Lung (tissue), 12 donors: ENCODE results near the gene PSMC3IP. TPM values are rescaled to one million over a fixed set of nuclear protein-coding genes. Genes with fewer than 3 reads are reported as not detected.
"Not testable (repeated sequence)": the region's sequence is repeated elsewhere in the genome, so short reads cannot be mapped to it uniquely, and the experiment has no call there.

ENCODE experiments used
- ATAC-seq: fragments of 200-7000 bp; cut with Tn5 transposase; one replicate; pipeline ENCODE4 v1.9.1; 2020; ENCODE audit warnings: moderate number of reproducible peaks; ENCODE audit not compliant: insufficient read depth, low FRiP score
- DNase-seq, 3 donors: peaks; one replicate each; pipeline ENCODE4 v3.0.0-alpha.2; 2013 to 2017
- H3K27ac ChIP-seq, 2 donors: one replicate each; pipeline ENCODE4 v1.5.1; 2013; ENCODE audit warnings: mild to moderate bottlenecking in 2 of 2, moderate library complexity in 2 of 2, control low read depth in 1 of 2, inconsistent platforms in 1 of 2, low read depth in 1 of 2, low read length in 1 of 2
- H3K27me3 ChIP-seq, 3 donors: one replicate each; pipeline ENCODE4 v1.5.1; 2013; ENCODE audit warnings: low read length in 2 of 3; ENCODE audit not compliant: control insufficient read depth in 3 of 3, insufficient read depth in 3 of 3
- H3K36me3 ChIP-seq, 4 donors: one replicate each; pipeline ENCODE4 v1.5.1; 2013; ENCODE audit warnings: low read length in 4 of 4, mild to moderate bottlenecking in 1 of 4, moderate library complexity in 1 of 4; ENCODE audit not compliant: control insufficient read depth in 4 of 4, insufficient read depth in 4 of 4
- H3K4me1 ChIP-seq, 5 donors: one replicate each; pipeline ENCODE4 v1.5.1; 2013; ENCODE audit warnings: low read length in 5 of 5, mild to moderate bottlenecking in 2 of 5, moderate library complexity in 1 of 5; ENCODE audit not compliant: control insufficient read depth in 5 of 5, insufficient read depth in 5 of 5
- H3K4me3 ChIP-seq: one replicate; pipeline ENCODE4 v1.5.1; 2013; ENCODE audit warnings: mild to moderate bottlenecking, control low read depth, moderate library complexity
- H3K9ac ChIP-seq, 2 donors: one replicate each; pipeline ENCODE4 v1.5.1; 2013; ENCODE audit warnings: low read length in 2 of 2, control low read depth in 1 of 2; ENCODE audit not compliant: insufficient read depth in 1 of 2
- H3K9me3 ChIP-seq, 4 donors: one replicate each; pipeline ENCODE4 v1.5.1; 2013; ENCODE audit warnings: low read length in 3 of 4, mild to moderate bottlenecking in 1 of 4, moderate library complexity in 1 of 4; ENCODE audit not compliant: control insufficient read depth in 4 of 4, insufficient read depth in 3 of 4
- CTCF ChIP-seq: IDR thresholded peaks from 2 replicates; pipeline ENCODE4 v1.5.1; 2012; ENCODE audit warnings: mild to moderate bottlenecking; ENCODE audit errors: control extremely low read depth, extremely low read depth
- WGBS, 2 donors: extraction: QIAGEN DNeasy Blood & Tissue Kit; methylation state at CpG; one replicate each; pipeline ENCODE4 v1.1.7; 2013; 5-methylcytosine and 5-hydroxymethylcytosine counted together
- polyA plus RNA-seq, 2 donors: library from polyadenylated mRNA; stranded (reverse); fragments of 200-250 nt; gene quantifications; one replicate each; pipeline ENCODE4 v1.2.1, GENCODE V29; 2013
- total RNA-seq, 2 donors: library from RNA; depleted of rRNA in 1 of 2; stranded (reverse); fragments of >200 nt in 1 of 2; gene quantifications; one replicate each; pipeline ENCODE4 v1.2.1, GENCODE V29; 2014 to 2021
- donor health status: control.
- donor health status: control.
- donor health status: Bipolar disorder and iron deficiency.
- donor health status: healthy.
- donor health status: DM: yes; HTN: yes; CAD: no.

Gene PSMC3IP
- total and polyA plus RNA-seq, 4 donors = 3.4 to 7.5 (median 4.0) TPM

DNA sequence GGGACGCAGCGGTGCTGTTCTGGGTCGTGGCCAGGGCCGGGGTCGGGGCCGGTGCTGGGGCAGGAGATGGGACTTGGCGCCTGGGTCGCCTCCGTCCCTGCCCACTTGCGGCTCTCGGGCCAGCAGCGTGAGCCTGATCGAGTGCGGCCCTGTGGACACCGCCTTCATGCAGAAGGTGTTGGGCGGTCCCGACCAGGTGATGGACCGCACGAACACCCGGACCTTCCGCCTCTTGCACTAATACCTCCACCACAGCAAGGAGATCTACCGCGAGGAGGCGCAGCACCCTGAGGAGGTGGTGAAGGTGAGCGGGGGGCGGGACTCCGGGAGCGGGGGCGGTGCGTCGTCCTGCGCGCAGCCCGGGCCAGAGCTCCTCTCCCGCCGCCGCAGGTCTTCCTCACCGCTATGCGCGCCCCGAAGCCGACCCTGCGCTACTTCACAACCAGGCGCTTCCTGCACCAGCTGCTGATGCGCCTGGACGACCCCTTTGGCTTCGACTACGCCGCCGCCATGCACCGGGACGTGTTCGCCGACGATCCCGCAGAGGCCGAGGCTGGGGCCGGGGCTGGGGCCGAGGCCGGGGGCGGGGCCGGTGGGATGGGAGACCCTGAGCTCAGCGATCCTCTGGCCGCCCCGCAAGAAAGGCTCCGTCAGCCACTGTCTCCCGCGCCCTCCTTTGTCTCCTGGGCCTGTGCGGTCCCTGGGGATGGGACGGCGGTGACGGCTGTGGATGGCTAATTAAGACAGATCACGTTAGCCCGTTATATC lies 29.3 kb downstream of the PSMC3IP start:
- TF ChIP-seq CTCF = peak; percentile 27
- Histone ChIP-seq H3K27me3 (no peaks in the 10 kb centered on the region), H3K4me3 (no peak overlapping the region), H3K9me3 (no peaks in the 10 kb centered on the region), H3K9ac (no peak overlapping the region), H3K36me3 (peaks cover 0 to 17% (median 4%) of the 10 kb centered on the region in 4 donors), H3K4me1 (peaks cover 0 to 2% (median 0%) of the 10 kb centered on the region in 5 donors), H3K27ac (no peak overlapping the region)
- 28 to 33% methylated on average over 59 to 74 of the region's 74 CpGs for WGBS, 2 donors
- peak; percentile 63 for ATAC-seq
- DNase-seq = peak in 2 of 3 donors; percentile 58 to 70

- DNase-seq (no peak), ATAC-seq (no peak)
- no peaks in the 10 kb centered on the region for H3K27me3 ChIP-seq
- H3K4me1 ChIP-seq = peaks cover 0 to 2% (median 0%) of the 10 kb centered on the region in 5 donors
- H3K4me3 ChIP-seq = no peak overlapping the region
- no peak overlapping the region for H3K27ac ChIP-seq
- no peak overlapping the region for H3K9ac ChIP-seq
- TF ChIP-seq CTCF = no peak
- peaks cover 0 to 20% (median 4%) of the 10 kb centered on the region in 4 donors for H3K36me3 ChIP-seq
- no peaks in the 10 kb centered on the region for H3K9me3 ChIP-seq
- 84 to 92% methylated on average over 14 of the region's 14 CpGs for WGBS, 2 donors
These were observed 29.8 kb downstream of the PSMC3IP start for GRCh38 chr17:42547698-42548069.

DNA sequence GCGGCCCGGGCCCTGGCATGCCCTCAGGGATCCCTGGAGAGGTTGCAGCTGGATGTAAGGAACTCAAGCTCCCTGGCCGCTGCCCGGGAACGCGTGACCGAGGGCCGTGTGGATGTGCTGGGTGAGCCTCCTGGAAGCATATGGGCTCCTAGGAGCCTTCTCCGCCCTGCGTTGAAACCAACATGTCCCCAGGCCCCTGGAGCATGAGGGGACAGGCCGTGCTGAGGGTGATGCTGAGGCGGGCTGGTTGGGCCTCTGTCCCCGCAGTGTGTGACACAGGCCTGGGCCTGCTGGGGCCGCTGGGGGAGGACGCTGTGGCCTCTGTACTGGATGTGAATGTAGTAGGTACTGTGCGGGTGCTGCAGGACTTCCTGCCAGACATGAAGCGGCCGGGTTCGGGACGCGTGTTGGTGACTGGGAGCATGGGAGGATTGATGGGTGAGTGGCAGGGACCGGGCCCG lies 30.5 kb downstream of the PSMC3IP start:
- no peak for TF ChIP-seq CTCF
- ATAC-seq (no peak), DNase-seq (no peak)
- Histone ChIP-seq H3K27ac (no peak overlapping the region), H3K4me3 (no peak overlapping the region), H3K4me1 (peaks cover 0 to 2% (median 0%) of the 10 kb centered on the region in 5 donors), H3K9me3 (no peaks in the 10 kb centered on the region), H3K9ac (no peak overlapping the region), H3K36me3 (peaks cover 2 to 23% (median 4%) of the 10 kb centered on the region in 4 donors), H3K27me3 (no peaks in the 10 kb centered on the region)
- WGBS, 2 donors = 88 to 89% methylated on average over 23 of the region's 23 CpGs

DNA sequence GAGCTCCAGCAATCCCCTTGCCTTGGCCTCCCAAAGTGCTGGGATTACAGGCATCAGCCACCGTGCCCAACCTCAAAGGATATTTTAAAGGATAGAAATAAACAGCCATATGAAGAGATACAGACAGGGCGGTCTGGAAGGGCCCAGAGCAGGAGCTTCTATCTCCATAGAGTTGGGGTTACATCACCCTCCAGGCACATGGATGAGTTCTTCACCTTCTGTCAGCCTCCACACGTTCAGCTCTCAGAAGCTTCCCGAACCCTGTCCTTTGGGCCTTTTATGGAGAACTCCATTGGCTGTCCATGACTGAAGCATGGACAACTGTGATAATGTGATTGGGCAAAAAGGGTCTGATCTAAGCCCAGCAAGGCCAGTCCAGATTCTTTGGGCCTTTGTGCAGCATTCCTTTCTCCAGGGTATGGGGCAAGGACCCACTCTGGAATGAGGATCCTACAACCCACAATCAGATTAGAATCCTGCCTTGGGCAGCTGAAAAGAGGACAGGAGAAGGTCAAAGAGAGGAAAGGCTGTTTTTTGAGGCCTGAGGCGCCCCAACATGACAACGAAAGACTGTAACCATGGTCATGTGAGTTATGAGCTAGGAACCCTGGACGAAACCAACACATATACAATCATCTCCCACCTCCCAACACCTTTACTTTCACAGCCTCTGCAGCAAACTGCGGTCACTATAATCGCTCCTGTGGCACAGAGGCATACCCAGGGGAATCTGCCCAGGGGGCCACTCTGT lies 31.6 kb downstream of the PSMC3IP start:
- not testable (repeated sequence) for DNase-seq, H3K4me1 ChIP-seq, H3K9me3 ChIP-seq, H3K27ac ChIP-seq, H3K27me3 ChIP-seq, H3K9ac ChIP-seq, ATAC-seq, H3K4me3 ChIP-seq
- 93% methylated on average over 7 to 9 of the region's 9 CpGs for WGBS, 2 donors
- peaks cover 2 to 31% (median 4%) of the 10 kb centered on the region in 4 donors for H3K36me3 ChIP-seq
